Measurements from ENCODE around the gene SUGCT.

The SUGCT gene

GRCh38 chr7:40811666-40812065 is 676.9 kb downstream of the SUGCT start:
- DNase-seq (ENCODE audit: low read depth, low spot score), result no peak

- no peak for DNase-seq (ENCODE audit: low read depth, low spot score)
Measured at GRCh38 chr7:40815022-40815421, 680.2 kb downstream of the SUGCT start.

GRCh38 chr7:40815512-40815911 is 680.7 kb downstream of the SUGCT start:
- DNase-seq (ENCODE audit: low read depth, low spot score), result no peak

- no peak for DNase-seq (ENCODE audit: low read depth, low spot score)
Measured at GRCh38 chr7:40822861-40823260, 688.1 kb downstream of the SUGCT start.

- DNase-seq (ENCODE audit: low read depth, low spot score), result no peak
Measured at GRCh38 chr7:40824461-40824860, 689.7 kb downstream of the SUGCT start.

DNA sequence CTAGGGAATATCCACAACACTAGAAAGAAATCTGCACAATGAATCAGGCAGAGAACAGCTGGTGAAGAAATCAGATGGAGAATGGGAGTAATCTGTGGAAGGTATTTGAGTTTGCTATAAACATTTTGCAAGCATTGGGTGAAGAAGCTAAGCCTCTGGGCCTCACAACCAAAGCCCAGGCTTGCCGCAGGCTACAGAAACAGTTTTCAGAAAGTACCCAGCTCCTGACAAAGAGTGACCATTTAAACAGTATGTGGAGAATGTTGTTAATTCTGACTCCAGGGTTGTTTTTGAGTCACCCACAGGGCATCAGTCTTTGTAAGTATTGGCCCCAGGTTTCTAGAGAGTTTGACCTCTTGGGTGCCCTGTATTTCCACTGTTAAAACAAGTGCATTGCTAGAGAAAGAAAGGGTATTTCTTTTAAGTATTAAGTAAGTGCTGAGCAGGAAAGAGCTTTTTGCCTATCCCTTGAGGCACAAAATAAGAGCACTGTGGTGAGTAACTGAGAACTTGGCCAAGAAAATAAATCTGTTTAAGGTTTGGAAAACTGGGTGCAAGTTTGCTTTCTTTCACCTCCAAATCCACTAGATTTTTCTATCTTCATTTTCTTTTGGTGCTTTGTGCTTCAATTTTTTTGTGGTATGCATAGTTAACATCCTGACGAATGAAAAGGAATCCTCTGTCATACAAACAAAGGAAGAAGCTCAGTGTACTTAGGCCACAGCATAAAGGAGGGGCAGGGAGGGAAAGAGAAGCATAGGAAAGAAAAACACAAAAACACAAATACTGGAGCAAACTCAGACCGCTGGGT is 691.8 kb downstream of the SUGCT start:
- DNase-seq (ENCODE audit: low read depth, low spot score), result no peak

- DNase-seq (ENCODE audit: low read depth, low spot score), result no peak
Measured at GRCh38 chr7:40827222-40828085, 692.6 kb downstream of the SUGCT start.

GRCh38 chr7:40828686-40829600 is 694.1 kb downstream of the SUGCT start:
- no peak for DNase-seq (ENCODE audit: low read depth, low spot score)

DNA sequence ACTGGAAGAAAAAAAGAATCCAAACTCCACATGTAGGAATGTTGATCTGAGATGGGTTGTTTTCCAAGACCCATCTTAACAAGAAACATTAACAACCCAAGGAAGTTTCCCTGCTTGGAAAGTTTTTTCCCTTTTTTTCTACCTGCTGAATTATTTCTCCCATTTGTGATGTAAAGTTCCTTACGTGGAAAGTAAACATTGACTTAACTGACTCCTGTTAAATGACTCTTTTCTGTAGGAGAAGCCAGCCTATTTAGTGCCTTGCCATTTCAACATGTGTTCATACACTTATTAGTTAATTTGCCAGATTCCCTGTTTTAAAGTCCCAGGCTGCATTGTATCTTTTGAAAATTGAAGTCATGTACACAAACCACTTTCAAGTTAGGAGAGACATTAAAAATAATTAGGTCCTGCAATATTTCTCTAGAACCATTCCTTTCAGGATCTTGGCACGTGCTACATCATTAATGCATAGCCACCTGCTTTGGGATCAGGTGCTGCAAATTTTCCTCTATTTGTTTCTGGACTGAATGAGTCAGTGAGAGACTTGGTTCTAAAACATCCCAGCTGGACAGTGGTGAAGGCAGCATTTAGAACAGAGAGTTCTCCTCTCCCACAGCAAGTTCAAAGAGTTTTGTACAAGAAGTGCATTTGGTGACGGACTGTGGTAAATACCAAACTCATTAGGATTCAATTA is 698.5 kb downstream of the SUGCT start:
- no peak for DNase-seq (ENCODE audit: low read depth, low spot score)

DNA sequence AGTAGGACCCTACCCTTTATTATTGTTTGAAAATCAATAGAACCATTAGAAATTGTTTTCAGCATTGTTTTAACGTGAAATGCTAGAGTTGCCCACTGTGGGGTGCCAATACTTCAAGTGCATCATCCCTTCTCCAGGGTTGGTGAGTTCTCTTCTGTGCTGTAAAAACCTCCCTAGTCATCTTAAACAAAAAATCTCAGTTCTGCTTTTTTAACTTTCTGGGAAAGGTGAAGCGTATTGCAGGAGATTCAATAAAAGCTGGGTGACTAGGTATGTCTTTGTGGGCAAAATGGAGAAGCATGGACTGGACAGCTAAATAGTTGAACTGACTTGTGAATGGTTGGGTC is 699.1 kb downstream of the SUGCT start:
- no peak for DNase-seq (ENCODE audit: low read depth, low spot score)

GRCh38 chr7:40836218-40836617 is 701.4 kb downstream of the SUGCT start:
- DNase-seq (ENCODE audit: low read depth, low spot score), result no peak

- no peak for DNase-seq (ENCODE audit: low read depth, low spot score)
Measured at GRCh38 chr7:40839881-40840280, 705.1 kb downstream of the SUGCT start.

DNA sequence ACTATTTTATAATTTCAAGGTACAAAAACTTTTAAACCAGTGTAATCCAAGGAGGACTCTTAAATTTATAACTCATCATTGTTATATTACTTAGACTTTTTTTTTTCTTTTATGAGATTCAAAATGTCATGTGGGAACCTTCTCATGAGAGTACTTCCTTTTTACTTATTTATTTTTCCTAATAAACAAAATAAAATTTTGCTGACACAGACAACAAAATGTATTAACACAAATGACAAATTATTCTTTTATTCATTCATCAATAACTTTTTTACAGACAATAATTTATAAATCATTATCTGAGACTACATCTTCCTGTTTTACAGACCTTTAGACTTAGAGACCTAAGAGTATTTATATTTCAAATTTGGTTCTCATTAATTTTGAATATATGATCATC is 706.2 kb downstream of the SUGCT start:
- no peak for DNase-seq (ENCODE audit: low read depth, low spot score)

GRCh38 chr7:40842641-40843040 is 707.8 kb downstream of the SUGCT start:
- DNase-seq (ENCODE audit: low read depth, low spot score), result no peak

DNA sequence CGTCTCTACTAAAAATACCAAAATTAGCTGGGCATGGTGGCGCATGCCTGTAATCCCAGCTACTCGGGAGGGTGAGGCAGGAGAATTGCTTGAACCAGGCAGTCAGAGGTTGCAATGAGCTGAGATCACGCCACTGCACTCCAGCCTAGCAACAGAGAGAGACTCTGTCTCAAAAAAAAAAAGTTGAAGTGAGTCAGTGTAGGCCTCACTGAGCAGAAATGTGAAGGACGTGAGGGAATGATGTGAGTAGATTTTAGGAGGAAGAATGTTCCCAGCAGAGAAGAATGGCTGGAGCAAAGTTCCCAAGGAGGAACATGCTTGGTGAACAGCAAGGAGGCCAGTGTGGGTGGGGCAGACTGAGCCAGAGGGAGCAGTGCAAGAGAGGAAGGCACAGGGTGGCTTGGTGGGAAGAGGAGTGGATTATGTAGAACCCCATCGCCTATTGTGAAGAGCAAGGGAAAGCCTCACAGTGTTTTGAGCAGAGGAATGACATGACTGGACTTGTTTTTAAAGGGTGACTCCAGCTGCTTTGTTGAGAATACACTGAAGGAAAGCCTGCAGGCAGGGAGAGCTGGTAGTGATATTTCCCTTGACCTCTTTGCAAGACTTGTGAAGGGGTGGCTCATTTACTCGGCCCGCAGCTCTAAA is 708.7 kb downstream of the SUGCT start:
- no peak for DNase-seq (ENCODE audit: low read depth, low spot score)

DNA sequence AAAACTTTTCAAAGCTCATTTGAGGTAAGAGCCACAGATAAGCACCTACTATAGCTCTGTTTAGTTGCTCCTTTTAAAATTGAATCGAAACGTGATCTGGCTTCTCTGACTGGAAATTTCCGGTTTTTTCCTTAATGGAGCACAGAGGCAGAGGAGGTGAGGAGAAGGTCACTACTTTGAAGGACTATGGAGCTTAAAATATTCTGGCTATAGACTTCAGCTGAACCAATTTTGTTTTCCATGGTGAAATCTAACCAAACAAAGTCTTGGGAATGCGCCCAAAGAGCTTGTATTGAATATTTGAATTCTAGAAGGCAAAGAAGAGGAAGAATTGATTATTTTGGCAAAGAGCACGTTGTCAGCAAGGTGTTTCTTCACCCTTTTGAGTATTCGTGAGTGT is 711.1 kb downstream of the SUGCT start:
- DNase-seq (ENCODE audit: low read depth, low spot score), result no peak

DNA sequence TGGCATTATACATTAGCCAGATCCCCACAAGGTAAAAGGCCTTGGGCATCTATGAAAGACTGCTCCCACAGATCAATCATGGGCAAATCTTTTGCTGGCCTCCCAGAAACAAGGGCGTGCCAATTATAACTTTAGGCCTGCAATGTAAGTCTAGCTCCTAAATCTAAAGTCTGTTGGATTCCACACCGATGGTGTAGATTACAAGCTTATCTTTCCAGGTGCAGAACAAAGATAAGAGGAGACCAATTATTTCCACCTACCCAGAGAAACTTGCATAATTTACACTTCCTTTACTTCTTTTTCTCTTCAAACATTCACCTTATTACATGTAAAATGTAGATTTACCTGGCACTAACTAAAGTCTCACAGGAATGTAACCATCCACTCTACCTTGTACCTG is 713.1 kb downstream of the SUGCT start:
- DNase-seq (ENCODE audit: low read depth, low spot score), result no peak

GRCh38 chr7:40848541-40849221 is 713.9 kb downstream of the SUGCT start:
- no peak for DNase-seq (ENCODE audit: low read depth, low spot score)

DNA sequence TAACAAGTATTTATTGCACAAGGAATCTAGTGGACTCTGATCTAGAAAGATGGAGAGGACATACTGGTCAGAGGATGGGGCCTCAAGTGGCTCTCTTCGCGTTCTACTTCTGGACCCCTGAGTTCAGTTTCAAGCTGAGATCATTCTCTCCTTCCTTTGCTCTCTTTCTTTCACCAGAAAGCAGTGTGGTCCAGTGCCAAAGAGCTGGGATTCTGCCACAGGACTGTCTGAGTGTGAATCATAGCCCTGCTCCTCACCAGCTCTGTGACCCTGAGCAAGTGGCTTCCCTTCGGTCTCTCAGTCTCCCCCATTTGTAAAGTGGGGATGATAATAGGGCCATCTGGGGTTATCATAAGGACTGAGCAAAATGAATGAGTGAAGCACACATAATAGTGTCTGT is 715.2 kb downstream of the SUGCT start:
- DNase-seq (ENCODE audit: low read depth, low spot score), result no peak

DNA sequence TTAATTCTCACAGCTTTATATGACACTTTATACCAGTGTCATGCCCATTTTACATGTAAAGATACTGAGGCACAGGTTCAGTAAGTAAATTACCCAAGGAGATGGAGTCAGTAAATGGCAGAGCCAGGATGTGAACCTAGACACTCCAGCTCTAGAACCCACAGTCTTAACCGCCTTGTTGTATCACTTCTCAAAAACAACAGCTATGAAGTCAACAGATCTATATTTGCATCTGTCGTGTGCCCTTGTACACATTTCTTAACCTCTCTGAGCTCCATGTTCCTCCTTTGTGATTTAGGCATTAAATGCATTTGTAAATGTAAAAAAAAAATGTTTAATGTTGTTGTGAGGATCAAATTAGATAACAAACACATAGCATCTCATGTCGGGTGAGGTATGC is 716.2 kb downstream of the SUGCT start:
- DNase-seq (ENCODE audit: low read depth, low spot score), result no peak
